GM10266 (cell line): Measurements from ENCODE around the gene ANKRD45.
"Not testable (repeated sequence)": the region's sequence is repeated elsewhere in the genome, so short reads cannot be mapped to it uniquely, and the experiment has no call there.

Experiments
- DNase-seq: peaks from one replicate; pipeline ENCODE4 v3.0.0; 2012; ENCODE audit errors: extremely low spot score
- TF ChIP-seq, protein P1 (sequence below): IDR thresholded peaks from 2 replicates; pipeline ENCODE4 v1.5.1; 2012; ENCODE audit warnings: mild to moderate bottlenecking, low read depth; ENCODE audit not compliant: control insufficient read depth, insufficient read depth; ENCODE audit errors: missing control alignments

Gene ANKRD45

GRCh38 chr1:173580658-173581057 lies 89.0 kb downstream of the ANKRD45 start:
- TF ChIP-seq, protein P1, sequence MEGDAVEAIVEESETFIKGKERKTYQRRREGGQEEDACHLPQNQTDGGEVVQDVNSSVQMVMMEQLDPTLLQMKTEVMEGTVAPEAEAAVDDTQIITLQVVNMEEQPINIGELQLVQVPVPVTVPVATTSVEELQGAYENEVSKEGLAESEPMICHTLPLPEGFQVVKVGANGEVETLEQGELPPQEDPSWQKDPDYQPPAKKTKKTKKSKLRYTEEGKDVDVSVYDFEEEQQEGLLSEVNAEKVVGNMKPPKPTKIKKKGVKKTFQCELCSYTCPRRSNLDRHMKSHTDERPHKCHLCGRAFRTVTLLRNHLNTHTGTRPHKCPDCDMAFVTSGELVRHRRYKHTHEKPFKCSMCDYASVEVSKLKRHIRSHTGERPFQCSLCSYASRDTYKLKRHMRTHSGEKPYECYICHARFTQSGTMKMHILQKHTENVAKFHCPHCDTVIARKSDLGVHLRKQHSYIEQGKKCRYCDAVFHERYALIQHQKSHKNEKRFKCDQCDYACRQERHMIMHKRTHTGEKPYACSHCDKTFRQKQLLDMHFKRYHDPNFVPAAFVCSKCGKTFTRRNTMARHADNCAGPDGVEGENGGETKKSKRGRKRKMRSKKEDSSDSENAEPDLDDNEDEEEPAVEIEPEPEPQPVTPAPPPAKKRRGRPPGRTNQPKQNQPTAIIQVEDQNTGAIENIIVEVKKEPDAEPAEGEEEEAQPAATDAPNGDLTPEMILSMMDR: no peak

DNA sequence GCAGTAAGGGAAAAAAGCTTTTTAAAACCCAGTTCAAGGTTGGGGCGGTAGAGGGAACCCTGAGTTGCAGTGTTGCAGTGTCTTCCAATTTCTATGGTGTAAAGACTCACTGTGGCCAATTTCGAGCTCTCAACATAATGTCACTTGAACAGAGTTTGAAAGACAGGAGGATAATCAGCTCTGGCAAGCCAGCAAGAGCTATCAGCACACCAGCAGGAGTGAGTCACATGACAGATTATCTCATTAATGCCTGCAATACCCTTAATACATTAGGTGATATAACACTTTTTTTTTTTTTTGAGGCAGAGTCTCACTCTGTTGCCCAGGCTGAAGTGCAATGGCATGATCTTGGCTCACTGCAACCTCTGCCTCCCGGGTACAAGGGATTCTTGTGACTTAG lies 89.6 kb downstream of the ANKRD45 start:
- TF ChIP-seq, protein P1: no peak
- no peak for DNase-seq

More at GRCh38 chr1:173580658-173581057, 89.0 kb downstream of the ANKRD45 start:
- DNase-seq: no peak

DNA sequence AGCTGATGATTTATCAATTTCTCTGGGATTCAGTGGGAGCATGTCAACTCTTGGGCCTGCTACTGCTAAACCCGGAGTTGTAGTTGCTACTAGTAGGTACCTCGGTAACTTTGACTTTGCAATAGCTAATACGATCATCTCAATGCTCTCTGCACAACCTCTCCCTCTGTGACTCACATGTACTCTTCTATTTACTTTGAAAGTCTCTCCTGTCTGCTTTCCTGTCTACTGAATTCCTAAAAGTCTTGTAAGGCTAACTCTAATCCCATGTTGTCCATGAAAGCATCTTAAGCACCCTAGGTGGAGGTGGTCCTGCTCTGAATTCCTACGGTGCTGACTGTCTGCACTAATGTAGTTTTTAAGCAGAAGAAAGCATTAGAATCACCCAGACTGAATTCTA lies 96.1 kb downstream of the ANKRD45 start:
- TF ChIP-seq, protein P1: no peak

GRCh38 chr1:173572201-173572873 lies 97.3 kb downstream of the ANKRD45 start:
- DNase-seq: no peak
- TF ChIP-seq, protein P1: no peak

More for the DNA sequence above, 96.1 kb downstream of the ANKRD45 start:
- no peak for DNase-seq

DNA sequence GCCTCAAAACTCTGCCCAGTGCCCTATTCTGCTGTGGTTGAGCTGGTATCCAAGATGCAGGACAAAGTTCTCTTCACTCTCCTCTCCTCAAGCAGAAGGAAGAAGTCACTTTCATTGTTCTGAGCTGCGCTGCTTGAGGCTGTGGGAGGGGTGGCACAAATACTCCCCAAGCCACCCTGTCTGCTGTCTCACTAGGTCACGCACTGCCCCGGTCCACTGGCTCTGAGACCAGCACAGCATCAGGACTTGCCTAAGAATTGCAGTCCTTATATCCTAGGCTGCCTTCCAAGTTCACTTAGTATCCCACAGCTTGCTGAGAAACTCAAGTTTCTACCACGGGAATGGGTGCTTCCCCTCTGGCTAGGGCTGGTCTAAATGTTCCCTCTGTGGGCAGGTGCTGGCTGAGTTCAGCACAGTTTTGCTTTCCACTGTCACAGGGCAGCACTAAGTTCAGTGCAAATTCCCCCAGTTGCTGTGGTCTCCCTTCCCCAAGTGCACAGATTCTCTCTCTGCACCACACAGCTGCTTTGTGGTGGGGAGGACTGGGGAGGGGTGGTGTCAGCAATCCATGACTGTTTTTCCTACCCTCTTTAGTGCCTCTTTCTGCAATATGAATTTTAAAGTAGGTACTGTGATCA lies 99.2 kb downstream of the ANKRD45 start:
- TF ChIP-seq, protein P1: no peak
- no peak for DNase-seq

DNA sequence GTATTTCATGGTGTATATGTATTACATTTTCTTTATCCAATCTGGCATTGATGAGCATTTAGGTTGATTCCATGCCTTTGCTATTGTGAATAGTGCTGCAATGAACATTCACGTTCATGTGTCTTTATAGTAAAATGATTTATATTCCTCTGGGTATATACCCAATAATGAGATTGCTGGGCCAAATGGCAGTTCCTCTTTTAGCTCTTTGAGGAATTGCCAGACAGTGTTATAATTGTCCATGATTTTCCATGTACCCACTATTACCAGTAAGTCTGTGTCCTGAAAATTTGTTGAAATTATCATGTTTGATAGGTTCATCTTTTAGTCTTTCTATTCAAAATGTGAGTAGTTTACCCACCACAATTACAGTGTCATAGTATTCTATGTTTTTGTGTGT lies 101.2 kb downstream of the ANKRD45 start:
- no peak for DNase-seq
- TF ChIP-seq, protein P1: no peak

DNA sequence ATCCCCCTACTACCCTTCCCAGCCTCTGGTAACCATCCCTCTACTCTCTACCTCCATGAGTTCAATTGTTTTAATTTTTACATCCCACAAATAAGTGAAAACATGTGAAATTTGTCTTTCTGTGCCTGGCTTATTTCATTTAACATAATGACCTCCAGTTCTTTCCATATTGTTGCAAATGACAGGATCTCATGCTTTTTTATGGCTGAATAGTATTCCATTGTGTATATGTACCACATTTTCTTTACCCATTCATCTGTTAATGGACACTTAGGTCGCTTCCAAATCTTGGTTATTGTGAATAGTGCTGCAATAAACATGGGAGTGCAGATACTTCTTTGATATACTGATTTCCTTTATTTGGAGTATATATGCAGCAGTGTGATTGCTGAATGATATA lies 105.8 kb downstream of the ANKRD45 start:
- DNase-seq: not testable (repeated sequence)
